ENCODE results near the gene CHN2.

Gene CHN2

DNA sequence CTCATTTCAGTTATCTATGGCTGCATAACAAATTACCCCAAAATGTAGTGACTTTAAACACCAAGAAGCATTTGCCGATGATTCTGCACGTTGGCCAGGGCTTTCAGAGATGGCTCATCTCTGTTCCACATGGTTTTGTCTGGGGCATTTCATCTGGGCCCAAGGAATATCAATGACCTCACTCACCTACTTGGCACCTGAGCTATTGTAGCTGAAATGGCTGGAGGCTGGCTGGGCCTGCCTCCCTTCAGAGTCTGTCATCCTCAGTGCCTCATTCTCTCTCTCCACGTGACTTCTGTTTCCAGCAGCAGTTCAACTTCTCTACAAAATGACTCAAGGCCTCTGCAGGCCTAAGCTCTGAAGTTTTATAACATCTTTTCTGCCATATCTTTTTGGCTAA, 249.7 kb downstream of the CHN2 start:
- FAIRE-seq = no peak

DNA sequence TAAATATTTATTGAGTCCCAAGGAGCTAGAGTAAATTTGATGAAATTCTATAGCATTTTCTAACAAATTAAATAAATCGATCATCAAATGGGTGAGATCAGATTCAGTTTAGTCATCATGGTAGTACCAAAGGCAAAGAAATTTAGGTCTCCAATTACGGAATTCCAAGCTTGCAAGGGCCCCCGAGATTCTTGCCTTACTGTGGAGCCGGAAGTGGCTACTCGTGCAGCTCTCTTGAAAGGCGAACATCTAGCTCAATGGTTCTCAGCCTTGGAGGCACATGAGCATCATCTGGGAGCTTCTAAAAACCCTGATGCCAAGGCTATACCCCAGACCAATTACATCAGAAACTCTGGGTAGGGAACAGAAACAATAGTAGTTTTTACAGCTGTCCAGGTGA, 251.2 kb downstream of the CHN2 start:
- no peak for FAIRE-seq

DNA sequence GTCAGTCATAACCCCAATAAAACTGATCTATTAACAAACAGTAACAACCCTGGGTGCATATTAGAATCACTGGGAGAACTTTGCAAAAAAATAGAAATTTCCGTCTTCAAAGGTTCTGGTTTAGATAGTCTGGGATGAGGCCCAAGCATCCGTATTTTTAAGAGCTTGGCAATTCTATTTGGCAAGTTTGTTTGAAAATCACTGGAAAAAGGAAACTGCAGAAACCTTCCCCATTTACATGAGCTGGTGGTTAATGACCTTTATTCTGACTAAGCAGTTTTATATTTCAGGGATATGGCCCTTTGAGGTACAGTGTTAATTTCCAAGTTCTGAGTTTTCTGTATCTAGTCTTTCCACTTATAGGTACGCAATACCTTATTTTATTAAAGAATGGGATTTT, 253.3 kb downstream of the CHN2 start:
- FAIRE-seq = peak; percentile 80

DNA sequence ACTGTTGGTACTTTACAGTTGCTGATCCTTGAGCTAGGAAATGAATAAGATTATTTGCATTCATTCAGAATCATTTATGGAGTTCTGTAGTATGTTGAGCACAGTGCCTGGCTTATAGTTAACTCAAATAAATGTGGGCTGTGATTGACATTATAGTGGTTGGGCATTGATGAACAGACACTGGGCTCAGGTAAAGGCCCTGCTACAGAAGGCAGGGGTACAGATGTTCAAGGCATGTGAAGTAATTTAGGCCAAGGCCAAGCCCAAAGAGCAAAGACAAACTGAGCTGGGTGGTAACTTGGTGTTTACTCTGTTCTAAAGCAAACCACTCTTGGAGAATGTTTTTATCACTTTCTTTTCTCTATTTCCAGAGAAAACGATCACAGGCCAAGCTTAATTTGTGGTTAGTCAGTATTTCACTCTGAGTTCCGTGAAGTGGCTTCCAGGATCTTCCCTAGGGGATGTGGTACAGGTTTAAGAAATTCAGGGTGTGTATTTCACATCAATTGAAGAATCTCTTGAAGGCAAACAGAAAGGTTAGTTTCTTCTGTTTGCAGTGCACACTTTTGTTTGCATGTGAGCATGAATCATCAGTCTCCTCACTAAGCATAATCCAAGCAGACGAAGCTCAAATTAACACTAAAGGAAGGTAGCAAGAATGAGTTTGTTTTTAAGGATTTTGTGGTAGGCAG, 255.1 kb downstream of the CHN2 start:
- FAIRE-seq = no peak

DNA sequence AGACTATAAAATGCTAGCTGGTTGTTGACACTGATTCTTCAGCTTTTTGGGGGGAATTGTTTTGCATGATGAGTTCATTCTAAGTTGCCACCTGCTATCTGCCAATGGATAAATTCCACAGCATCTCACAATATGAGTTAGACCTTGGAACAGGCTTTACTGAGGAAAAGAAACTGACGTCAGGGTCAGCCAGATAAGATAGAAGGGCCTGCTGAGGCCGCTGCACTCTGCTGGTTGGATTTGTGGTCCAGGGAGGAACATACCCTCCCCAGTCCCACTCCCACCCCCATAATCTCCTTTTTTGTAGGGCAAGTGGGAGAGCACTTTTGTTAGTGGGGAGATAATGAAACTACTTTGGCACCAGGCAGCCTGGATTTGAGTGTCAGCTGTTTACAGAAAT, 258.4 kb downstream of the CHN2 start:
- FAIRE-seq = no peak

DNA sequence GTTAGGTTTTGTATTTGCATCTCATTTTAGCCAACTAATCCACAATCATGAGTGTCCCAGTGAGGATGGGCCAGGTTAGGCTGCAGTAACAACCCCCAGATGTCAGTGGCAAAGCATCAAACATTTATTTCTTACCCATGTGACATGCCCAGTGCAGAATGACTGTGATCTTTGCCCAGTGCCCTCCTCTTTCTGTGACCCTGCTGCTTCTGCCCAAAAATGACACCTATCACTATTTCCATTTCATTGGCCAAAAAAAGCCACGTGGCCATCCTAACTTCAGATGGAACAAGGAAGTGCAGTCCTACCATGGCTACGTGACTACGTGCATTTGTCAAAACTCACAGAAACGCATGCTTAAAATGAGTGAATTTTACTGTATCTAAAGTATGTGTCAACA, 259.9 kb downstream of the CHN2 start:
- FAIRE-seq = no peak

DNA sequence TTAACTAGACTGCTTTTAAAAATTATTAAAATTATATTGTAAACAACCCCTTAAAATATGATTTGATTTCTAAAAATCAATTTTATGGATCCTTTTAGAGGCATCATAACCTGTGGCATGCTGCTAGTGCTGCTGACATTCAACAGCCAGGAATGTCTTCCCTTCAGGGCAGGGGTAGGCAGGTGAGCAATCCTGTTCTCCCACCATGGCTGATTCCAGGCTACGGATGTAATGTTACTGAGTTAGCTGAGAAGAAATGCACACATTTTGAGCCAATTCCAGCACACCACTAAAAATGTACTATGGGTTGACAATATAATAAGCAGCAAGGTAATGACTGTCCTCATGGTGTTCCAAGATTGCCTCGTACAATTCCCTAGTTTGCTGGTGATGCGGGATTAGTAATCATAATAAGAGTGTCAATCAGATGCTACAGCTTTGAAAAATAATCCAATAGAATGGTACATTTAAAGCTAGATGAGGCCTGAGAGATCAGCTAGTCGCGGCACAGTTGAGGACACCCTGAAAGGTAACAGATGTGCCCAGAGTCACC, 260.4 kb downstream of the CHN2 start:
- FAIRE-seq = no peak

DNA sequence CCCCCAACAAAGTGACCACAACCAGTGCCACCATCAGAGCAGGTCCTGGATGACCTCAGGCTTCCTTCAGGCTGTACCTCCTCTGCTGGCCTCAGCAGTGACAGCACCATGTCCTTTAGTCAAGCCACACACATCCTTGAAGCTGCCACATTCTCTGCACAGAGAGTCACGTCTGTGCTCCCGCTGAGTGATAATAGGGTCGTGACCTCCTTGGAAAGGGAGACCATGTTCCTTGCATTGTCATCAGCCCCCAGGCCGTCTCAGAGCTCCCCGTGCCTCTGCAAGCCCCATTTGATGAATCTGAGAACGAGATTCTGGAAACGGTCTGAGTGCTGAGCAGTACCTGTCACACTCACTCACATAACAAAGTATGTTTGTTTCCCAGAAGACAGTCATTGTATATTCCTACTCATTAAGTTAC, 262.6 kb downstream of the CHN2 start:
- no peak for FAIRE-seq

DNA sequence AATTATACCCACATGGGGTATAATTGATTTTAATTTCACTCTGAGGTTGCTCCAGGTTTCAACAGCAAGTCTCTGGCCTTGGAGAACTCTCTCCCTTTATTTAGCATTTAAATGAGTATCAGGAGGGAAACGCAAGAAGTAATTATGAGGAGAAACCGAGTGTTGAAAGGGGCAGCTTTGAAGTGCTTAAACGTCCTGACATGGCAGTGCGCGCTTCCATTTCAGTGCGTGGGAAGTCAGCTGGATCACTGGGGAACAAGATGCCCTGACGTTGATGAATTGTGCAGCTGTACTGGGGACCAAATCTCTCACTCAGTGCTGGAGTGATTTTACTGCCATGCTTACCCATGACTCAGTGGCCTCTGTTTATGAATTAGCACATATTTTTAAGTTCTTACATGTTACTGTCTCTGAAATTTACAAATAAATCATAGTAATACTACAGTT, 263.0 kb downstream of the CHN2 start:
- peak; percentile 70 for FAIRE-seq

DNA sequence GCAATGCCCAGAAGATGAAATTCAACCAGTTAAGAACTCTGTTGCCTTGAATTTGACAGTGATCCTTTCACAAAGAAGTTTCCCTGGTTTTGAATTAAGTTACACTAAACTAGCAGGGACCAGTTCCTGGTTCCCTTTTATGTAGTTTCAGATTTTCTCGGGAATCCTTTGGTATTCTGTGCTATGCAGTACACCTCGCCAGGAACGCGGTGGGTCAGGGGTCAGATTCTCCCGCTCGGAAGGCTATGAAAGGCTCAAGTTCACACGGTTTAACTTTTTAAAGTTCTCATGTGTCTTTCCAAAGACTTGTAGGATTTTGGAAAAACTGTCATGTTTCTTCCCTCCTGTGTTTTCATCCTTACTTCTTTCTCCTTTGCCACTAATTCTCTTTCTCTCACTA, 264.4 kb downstream of the CHN2 start:
- no peak for FAIRE-seq

DNA sequence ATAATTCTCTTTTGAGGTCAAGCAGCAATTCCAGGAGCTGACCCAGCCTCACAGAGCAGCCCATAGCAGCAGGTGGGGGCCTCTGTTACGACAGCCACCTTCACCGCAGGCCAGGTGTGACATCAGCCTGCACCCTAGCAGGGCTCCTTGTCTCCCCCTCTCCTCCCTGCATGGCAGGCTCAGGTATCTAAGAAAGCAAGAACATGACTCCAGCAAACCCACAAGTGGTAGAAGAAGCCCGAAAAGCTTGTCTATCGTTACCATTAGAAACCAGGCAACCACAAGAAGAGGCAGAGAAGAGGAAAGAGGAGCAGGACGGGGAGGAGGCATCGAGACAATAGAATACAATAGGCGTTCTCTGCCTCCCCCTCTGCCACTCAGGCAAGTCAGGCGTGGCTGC, 265.0 kb downstream of the CHN2 start:
- no peak for FAIRE-seq

DNA sequence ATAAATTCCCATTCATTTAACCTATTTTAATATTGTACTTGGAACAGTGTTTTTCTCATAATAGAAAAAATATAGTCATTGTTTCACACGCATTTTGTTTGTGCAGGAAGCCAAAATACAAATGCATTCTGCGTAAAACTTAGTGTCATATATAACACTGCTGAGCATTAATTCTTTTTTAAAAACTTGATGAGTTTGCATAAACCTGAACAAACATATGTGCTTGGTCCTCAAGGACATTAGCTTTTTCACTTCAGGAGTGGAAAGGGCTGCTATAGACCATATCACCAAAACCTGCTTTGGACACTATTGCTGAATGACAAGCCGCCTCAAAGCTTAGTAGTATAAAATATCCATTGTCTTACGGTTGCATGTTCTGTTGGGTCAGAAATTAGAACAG, 267.4 kb downstream of the CHN2 start:
- FAIRE-seq = no peak

DNA sequence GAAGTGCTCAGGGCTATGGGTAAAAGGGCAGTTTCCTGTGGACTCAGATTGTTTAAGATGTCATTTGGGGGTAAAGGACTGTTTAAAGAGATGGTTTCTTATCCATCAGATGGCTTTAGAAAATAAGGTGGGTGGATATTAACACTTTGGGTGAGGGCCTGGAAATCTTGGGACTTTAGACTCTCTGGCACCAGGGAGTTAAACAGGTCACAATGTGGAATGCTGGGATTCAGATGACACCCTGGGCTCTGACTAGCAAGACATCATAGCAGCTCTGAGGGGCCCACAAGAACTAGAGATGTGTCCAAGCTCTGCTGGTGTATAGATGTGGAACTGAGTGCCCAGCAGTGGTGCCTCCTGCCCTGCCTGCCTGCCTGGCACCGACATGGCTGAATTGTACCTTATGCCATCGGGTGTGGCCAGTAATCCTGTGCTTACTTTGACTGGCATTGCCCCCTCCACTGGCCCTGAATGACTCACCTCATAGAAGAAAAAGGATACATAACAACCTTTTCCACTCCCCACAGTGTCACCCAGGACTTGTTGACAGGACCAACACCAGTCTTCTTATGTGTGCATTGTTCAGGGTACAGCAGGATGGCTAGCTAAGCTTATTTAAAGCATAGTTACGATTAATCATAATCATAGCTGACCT, 269.1 kb downstream of the CHN2 start:
- FAIRE-seq = no peak

DNA sequence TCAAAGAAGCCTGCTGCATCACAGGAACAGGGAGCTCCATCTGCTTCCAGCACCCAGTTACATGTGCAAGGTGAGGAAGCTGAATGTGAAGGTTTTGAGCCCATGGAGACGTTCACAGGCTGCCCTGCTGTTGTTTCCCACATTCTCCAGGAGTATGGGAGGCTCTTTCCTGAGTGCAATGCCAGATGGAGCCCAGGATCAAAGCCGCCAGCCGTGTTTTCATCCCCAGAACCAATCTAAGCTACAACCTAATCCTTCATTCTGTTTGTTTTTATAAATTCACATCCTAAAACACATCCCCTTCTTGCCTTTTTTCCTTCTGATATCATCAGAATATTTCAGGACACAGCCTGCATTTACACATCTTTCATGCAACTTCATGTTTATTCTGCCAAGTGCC, 270.2 kb downstream of the CHN2 start:
- FAIRE-seq = no peak

DNA sequence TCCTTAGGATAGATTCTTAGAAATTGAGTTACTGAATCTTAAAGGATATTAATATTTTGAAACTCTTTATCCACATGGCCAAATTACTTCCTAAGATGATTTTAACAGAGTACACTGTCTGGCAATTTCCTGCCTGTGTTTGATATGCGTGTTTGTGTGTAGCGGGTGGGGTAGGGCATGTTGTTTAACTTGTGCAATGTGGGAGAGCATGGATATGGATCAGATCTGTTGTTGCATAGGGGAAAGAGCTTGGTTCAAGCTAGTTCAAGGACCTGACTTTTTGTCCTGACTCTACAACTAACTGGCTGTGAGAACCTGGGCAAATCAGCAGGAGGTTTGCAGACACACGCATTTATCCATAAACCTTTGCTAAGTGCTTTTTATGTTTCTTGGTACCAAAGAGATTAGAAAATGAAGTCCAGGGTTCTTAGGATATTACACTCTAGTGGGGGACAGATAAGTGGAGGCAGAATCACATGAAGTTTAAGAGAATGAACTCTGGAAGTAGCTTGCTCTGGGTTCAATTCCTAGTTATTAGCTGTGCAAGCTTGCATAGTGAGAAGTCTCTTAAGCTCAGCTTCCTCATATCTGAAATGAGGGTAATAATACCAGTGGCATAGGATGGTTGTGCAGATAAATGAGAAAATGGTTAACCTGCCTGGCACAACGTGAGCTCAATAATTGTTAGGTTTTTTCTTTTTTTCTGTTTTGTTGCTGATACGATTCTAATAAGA, 272.8 kb downstream of the CHN2 start:
- no peak for FAIRE-seq

DNA sequence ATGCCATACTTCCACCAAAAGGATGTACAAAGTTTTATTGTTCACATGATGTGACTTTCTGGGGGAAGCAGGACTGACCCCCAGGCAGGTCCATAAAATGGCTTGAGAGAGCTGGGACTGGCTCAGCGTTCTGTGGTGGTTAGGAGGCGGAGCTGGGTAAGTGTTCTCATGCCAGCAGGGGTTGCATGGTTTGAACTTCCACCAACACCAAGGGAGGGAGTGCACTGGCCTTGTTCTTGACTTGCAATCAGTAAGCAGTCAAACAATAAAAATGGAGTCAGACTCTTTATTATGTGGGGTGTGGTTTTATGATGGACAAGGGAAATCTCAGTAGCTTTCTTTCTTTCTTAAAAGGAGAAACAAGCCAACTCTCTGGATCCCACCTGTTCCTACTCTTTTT, 273.6 kb downstream of the CHN2 start:
- no peak for FAIRE-seq

DNA sequence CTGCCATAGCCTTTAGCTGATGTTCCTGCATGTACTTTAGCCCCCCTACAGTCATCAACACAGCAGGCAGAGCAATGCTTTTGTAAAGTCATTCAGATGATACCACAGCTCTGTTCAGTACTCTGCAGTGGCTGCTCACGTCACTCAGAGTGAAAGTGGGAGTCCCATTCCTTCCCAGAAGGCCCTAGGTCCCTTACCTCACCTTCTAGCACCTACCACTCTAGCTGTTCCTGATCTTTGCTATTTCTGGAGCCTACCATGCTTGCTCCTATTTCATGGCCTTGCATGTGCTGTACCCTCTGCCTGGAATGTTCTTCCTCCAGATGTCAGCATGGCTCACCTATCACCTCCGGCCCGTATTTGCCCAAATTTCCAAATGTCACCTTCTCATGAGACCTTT, 274.7 kb downstream of the CHN2 start:
- no peak for FAIRE-seq

DNA sequence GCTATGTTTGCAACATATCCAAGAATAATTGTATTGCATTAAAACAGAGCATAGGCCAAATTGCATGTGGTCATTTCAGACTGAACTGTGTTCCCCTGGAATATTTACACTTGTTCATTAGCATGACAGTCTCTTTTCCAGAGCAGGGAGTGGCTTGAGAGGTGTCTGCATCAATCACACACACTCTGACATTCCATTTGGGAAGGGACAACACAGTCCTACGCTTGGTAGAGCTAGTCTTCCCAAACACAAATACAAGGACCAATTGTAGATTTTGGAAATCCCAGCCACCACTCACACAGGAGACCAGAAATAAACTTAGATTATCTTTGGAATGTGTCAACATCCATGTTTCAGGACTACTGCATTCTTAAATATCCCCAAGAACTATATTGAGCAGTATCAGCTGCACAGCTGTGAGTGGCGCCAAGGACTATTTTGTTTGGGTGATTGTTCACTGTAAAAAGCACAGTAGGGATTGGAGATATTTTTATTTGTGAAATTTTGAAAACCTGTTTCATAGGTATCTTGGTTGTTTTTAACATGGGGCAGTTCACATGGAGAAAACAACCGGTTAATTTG, 275.5 kb downstream of the CHN2 start:
- FAIRE-seq = no peak

DNA sequence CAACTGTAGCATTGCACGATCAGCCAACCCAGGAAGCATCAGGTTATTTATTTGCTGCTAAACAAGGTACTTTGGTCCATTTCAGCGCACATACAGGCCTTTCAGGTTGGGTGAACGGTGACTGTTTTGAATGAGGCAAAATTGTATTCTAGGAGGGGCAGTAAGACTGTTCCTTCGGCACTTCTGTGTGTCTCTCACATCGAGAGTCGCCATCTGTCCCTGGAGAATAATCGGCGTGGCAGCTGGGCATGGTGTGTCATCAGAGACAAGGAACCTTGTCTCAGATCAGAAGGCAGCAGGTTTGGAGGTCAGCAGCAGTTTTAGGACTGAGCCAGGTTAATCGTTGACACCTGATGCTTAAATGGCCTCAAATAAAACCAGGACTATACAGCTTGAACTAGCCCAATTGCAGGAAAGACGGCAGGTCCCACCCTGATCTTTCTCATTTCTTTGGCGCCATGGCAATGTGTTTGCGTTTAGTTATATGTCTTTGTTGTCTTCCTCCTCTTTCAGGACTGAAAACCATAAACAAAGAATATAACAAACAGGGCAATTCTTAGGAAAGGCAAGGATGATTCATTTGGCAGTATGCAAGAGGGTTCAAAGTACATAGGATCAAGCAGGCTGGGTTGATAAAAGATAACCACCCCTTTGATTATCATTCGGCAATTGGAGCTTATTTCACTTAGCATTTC, 277.0 kb downstream of the CHN2 start:
- FAIRE-seq = no peak

DNA sequence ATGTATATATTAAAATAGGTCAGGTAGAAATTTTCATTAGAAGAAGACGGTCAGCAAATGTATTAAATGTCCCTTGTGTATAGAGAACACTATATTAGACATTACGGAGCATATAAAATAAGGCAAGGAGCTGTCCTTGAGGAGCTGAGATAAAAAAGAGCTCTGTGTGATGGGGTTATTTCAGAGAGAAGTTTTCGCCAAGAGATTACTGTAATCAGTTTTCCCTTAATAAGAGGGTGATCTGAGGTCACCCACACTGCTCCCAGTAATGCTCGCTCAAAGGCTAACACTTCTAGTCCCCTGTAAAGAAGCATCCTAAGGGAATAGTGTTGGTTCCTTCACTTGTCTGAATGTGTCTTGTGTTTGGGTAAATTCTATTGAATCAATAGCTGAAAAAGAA, 282.3 kb downstream of the CHN2 start:
- FAIRE-seq = no peak

DNA sequence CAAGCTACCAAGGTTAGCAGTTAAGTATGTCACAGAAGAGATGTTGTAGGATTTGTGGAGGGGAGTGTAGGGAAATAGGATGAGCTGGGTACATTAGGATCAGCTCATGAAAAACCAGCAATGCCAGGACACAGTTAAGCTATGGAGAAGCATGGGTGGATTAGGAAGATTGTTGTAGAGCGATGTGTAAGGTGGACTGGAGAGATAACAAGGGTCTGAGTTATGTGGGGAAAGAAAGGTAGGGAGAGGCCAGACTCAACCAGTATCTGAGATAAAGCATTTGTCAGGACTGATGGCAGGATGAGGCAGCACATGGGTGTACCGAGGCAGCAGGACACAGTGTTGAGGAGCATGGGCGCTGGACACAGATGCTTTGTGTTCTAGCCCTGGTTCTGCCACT, 283.7 kb downstream of the CHN2 start:
- FAIRE-seq = no peak

DNA sequence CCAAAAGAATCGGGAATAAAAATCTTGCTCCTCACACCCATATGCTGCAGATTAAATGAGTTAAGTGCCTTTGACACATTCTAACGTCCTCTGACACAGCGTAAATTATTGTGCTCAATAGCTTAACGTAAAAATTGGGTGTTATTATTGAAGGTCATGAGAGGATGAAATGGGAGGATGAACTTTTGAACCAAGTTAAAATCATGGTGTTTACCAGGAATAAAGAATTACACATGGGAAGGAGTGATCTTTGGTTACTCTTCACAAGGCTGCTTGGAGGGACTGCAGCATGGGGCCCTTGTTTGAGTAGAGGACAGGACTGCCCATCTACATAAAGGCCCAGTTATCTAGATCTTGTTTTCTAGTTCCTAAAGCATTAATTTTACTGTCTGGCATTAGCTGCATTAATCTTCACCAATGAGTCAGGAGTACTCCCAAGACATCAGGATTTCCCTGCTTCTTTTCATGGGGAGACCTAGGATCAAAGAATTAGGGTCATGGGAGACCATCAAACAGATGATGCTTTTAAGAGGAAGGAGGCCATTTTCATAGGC, 284.2 kb downstream of the CHN2 start:
- no peak for FAIRE-seq

All from endometrium (tissue), 2 donors.